H9 (cell line): ENCODE measurements around the gene SMCO4. TPM values are rescaled to one million over a fixed set of nuclear protein-coding genes. Genes with fewer than 3 reads are reported as not detected.

Source experiments
- DNase-seq: peaks from one replicate; pipeline ENCODE4 v3.0.0-alpha.2; 2017
- H2AFZ ChIP-seq: one replicate; pipeline ENCODE4 v1.6.1; 2013; ENCODE audit warnings: mild to moderate bottlenecking, low read length, control low read depth, moderate library complexity
- H2AK5ac ChIP-seq: 2 replicates; pipeline ENCODE4 v1.6.1; 2013; ENCODE audit warnings: low read length, control low read depth, mixed read lengths; ENCODE audit not compliant: insufficient read length
- H2BK120ac ChIP-seq: one replicate; pipeline ENCODE4 v1.6.1; 2013; ENCODE audit warnings: low read depth, mild to moderate bottlenecking, low read length, control low read depth, inconsistent platforms; ENCODE audit not compliant: poor library complexity, severe bottlenecking
- H2BK12ac ChIP-seq: 2 replicates; pipeline ENCODE4 v1.6.1; 2013; ENCODE audit warnings: low read length, control low read depth, mixed read lengths, low read depth; ENCODE audit not compliant: insufficient read length
- H2BK15ac ChIP-seq: 2 replicates; pipeline ENCODE4 v1.6.1; 2013; ENCODE audit warnings: low read depth, low read length, control low read depth
- H2BK20ac ChIP-seq: one replicate; pipeline ENCODE4 v1.6.1; 2013; ENCODE audit warnings: low read depth, mild to moderate bottlenecking, low read length, control low read depth, inconsistent platforms; ENCODE audit not compliant: poor library complexity, severe bottlenecking
- H2BK5ac ChIP-seq: 2 replicates; pipeline ENCODE4 v1.6.1; 2013; ENCODE audit warnings: low read length, control low read depth, mixed read lengths; ENCODE audit not compliant: insufficient read length
- H3K14ac ChIP-seq: 2 replicates; pipeline ENCODE4 v1.6.1; 2013; ENCODE audit warnings: low read length, control low read depth; ENCODE audit not compliant: insufficient read depth
- H3K18ac ChIP-seq: 2 replicates; pipeline ENCODE4 v1.6.1; 2013; ENCODE audit warnings: low read depth, mild to moderate bottlenecking, mixed read lengths, low read length, control low read depth; ENCODE audit not compliant: insufficient read length
- H3K23ac ChIP-seq: 2 replicates; pipeline ENCODE4 v1.6.1; 2013; ENCODE audit warnings: low read length, control low read depth, mixed read lengths, low read depth; ENCODE audit not compliant: insufficient read length
- H3K23me2 ChIP-seq: 2 replicates; pipeline ENCODE4 v1.6.1; 2013; ENCODE audit warnings: low read depth, mild to moderate bottlenecking, mixed read lengths, low read length, control low read depth; ENCODE audit not compliant: insufficient read length, poor library complexity, severe bottlenecking
- H3K27ac ChIP-seq: 2 replicates; pipeline ENCODE4 v1.5.1; 2013; ENCODE audit warnings: low read length, control low read depth, mixed read lengths, low read depth; ENCODE audit not compliant: insufficient read length
- H3K27me3 ChIP-seq: 2 replicates; pipeline ENCODE4 v1.6.1; 2013; ENCODE audit warnings: low read length, control low read depth, inconsistent platforms; ENCODE audit not compliant: insufficient read depth
- H3K4ac ChIP-seq: 2 replicates; pipeline ENCODE4 v1.6.1; 2013; ENCODE audit warnings: low read depth, mild to moderate bottlenecking, control low read depth, inconsistent platforms, low read length, moderate library complexity
- H3K4me1 ChIP-seq: 2 replicates; pipeline ENCODE4 v1.6.1; 2013; ENCODE audit warnings: low read length, control low read depth, inconsistent platforms; ENCODE audit not compliant: insufficient read depth
- H3K4me2 ChIP-seq: 2 replicates; pipeline ENCODE4 v1.6.1; 2013; ENCODE audit warnings: low read length, control low read depth, mixed read lengths; ENCODE audit not compliant: insufficient read length, insufficient read depth
- H3K56ac ChIP-seq: 2 replicates; pipeline ENCODE4 v1.6.1; 2013; ENCODE audit warnings: low read depth, mild to moderate bottlenecking, mixed read lengths, low read length, control low read depth; ENCODE audit not compliant: insufficient read length
- H3K79me1 ChIP-seq: 2 replicates; pipeline ENCODE4 v1.6.1; 2013; ENCODE audit warnings: low read depth, mild to moderate bottlenecking, moderate library complexity, low read length, control low read depth, inconsistent platforms; ENCODE audit not compliant: insufficient read depth, poor library complexity, severe bottlenecking
- H3K79me2 ChIP-seq: 2 replicates; pipeline ENCODE4 v1.6.1; 2013; ENCODE audit warnings: low read length, control low read depth, inconsistent platforms; ENCODE audit not compliant: insufficient read depth
- H3K9ac ChIP-seq: 2 replicates; pipeline ENCODE4 v1.6.1; 2013; ENCODE audit warnings: low read length, control low read depth, mixed read lengths; ENCODE audit not compliant: insufficient read length; ENCODE audit errors: extremely low read depth
- H3K9me3 ChIP-seq: one replicate; pipeline ENCODE4 v1.6.1; 2013; ENCODE audit warnings: low read depth, low read length, inconsistent platforms; ENCODE audit not compliant: control insufficient read depth
- H3T11ph ChIP-seq: one replicate; pipeline ENCODE4 v1.6.1; 2013; ENCODE audit warnings: mild to moderate bottlenecking, low read length, control low read depth, inconsistent platforms
- H4K20me1 ChIP-seq: one replicate; pipeline ENCODE4 v1.6.1; 2013; ENCODE audit not compliant: control insufficient read depth, insufficient read length, insufficient read depth
- H4K5ac ChIP-seq: 2 replicates; pipeline ENCODE4 v1.6.1; 2013; ENCODE audit warnings: low read depth, mild to moderate bottlenecking, mixed read lengths, low read length, control low read depth; ENCODE audit not compliant: insufficient read length
- H4K8ac ChIP-seq: replicated peaks from 2 replicates; pipeline ENCODE4 v1.6.1; 2013; ENCODE audit warnings: low read length, control low read depth, mixed read lengths, low read depth; ENCODE audit not compliant: insufficient read length
- H4K91ac ChIP-seq: 2 replicates; pipeline ENCODE4 v1.6.1; 2013; ENCODE audit warnings: low read depth, mild to moderate bottlenecking, moderate library complexity, mixed read lengths, low read length, control low read depth; ENCODE audit not compliant: insufficient read length
- H3K27ac Mint-ChIP-seq, 3 experiments: 2 replicates in 2 of 3; 3 replicates in 1 of 3; pipeline ENCODE4 v1.8.0; 2020 to 2021; ENCODE audit warnings: mixed read lengths in 3 of 3, mild to moderate bottlenecking in 1 of 3, moderate library complexity in 1 of 3
- H3K27me3 Mint-ChIP-seq: 2 replicates; pipeline ENCODE4 v1.8.0; 2021; ENCODE audit warnings: low read depth, mild to moderate bottlenecking, moderate library complexity, mixed read lengths
- H3K36me3 Mint-ChIP-seq, 3 experiments: 2 replicates in 2 of 3; 3 replicates in 1 of 3; pipeline ENCODE4 v1.8.0; 2020 to 2021; ENCODE audit warnings: low read depth in 3 of 3, mixed read lengths in 3 of 3; ENCODE audit not compliant: insufficient read depth in 1 of 3
- H3K4me1 Mint-ChIP-seq, 2 experiments: 2 replicates each; pipeline ENCODE4 v1.8.0; 2020; ENCODE audit warnings: mixed read lengths in 2 of 2
- H3K4me3 Mint-ChIP-seq, 2 experiments: 2 replicates in 1 of 2; 3 replicates in 1 of 2; pipeline ENCODE4 v1.8.0; 2020 to 2021; ENCODE audit warnings: mild to moderate bottlenecking in 2 of 2, mixed read lengths in 2 of 2, moderate library complexity in 1 of 2
- H3K9me3 Mint-ChIP-seq, 2 experiments: 2 replicates in 1 of 2; 3 replicates in 1 of 2; pipeline ENCODE4 v1.8.0; 2020; ENCODE audit warnings: mild to moderate bottlenecking in 2 of 2, mixed read lengths in 2 of 2, moderate library complexity in 1 of 2
- WGBS: extraction: QIAGEN DNeasy Blood & Tissue Kit; methylation state at CpG from one replicate; pipeline ENCODE4 v1.1.7; 2013; ENCODE audit warnings: missing lambda C conversion rate, low lambda C conversion rate, mixed read lengths; ENCODE audit not compliant: insufficient read length; ENCODE audit errors: extremely low coverage; 5-methylcytosine and 5-hydroxymethylcytosine counted together
- total RNA-seq: library from RNA; stranded (reverse); gene quantifications from 2 replicates; pipeline ENCODE4 v1.2.1, GENCODE V29; 2021
- TF ChIP-seq, protein P1 (sequence below): fragments of 200-600 bp; sonication (generic); conservative IDR thresholded peaks from 3 replicates; pipeline ENCODE4 v1.8.0; 2021; ENCODE audit warnings: antibody characterized with exemption, mild to moderate bottlenecking

Gene SMCO4
- total RNA-seq, 1 experiment from 2014 or later: 35.6 TPM

DNA sequence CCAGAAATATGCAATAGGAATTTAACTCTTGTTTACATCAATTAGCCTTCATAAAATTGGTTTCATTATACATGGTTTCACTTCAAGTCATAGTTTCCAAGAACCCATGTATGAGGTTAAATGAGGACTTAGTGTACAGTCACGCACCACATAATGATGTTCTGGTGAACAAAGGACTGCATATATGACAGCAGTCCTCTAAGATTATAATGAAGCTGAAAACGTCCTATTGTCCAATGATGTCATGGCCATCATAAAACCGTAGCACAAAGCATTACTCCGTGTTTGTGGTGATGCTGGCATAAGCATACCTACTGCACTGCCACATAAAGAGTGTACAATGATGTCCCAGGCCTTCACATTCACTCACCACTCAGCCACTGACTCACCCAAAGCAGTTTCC is 31.1 kb downstream of the SMCO4 start:
- DNase-seq: no peak
- H3K4ac ChIP-seq: no peak overlapping the region
- H3K23ac ChIP-seq: no peak overlapping the region
- Mint-ChIP-seq H3K9me3 (peaks cover 6 to 7% of the 10 kb centered on the region in 2 experiments; a peak in 4 of 5 replicates), H3K27me3 (no peaks in the 10 kb centered on the region), H3K27ac (no peak overlapping the region), H3K4me1 (peaks cover 10 to 19% of the 10 kb centered on the region in 2 experiments), H3K36me3 (peaks cover 6 to 7% (median 6%) of the 10 kb centered on the region in 3 experiments; a peak in 6 of 7 replicates), H3K4me3 (no peak overlapping the region)
- no peak overlapping the region for H3K4me2 ChIP-seq
- H2BK5ac ChIP-seq: no peak overlapping the region
- no peaks in the 10 kb centered on the region for H3K9me3 ChIP-seq
- H2BK12ac ChIP-seq: no peak overlapping the region
- H3K27ac ChIP-seq: no peak overlapping the region
- H4K20me1 ChIP-seq: no peaks in the 10 kb centered on the region
- WGBS: no CpG with 5 or more reads among the region's 4 CpGs
- TF ChIP-seq, protein P1, sequence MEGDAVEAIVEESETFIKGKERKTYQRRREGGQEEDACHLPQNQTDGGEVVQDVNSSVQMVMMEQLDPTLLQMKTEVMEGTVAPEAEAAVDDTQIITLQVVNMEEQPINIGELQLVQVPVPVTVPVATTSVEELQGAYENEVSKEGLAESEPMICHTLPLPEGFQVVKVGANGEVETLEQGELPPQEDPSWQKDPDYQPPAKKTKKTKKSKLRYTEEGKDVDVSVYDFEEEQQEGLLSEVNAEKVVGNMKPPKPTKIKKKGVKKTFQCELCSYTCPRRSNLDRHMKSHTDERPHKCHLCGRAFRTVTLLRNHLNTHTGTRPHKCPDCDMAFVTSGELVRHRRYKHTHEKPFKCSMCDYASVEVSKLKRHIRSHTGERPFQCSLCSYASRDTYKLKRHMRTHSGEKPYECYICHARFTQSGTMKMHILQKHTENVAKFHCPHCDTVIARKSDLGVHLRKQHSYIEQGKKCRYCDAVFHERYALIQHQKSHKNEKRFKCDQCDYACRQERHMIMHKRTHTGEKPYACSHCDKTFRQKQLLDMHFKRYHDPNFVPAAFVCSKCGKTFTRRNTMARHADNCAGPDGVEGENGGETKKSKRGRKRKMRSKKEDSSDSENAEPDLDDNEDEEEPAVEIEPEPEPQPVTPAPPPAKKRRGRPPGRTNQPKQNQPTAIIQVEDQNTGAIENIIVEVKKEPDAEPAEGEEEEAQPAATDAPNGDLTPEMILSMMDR: no peak
- H3K79me1 ChIP-seq: no peaks in the 10 kb centered on the region
- no peak overlapping the region for H2BK20ac ChIP-seq
- no peaks in the 10 kb centered on the region for H3K27me3 ChIP-seq
- no peak overlapping the region for H3K18ac ChIP-seq
- H4K8ac ChIP-seq: no peak overlapping the region
- H2AK5ac ChIP-seq: no peak overlapping the region
- H3T11ph ChIP-seq: no peak overlapping the region
- H3K4me1 ChIP-seq: no peaks in the 10 kb centered on the region; the same call in 1 of the 2 replicates
- H2AFZ ChIP-seq: no peak overlapping the region
- H3K23me2 ChIP-seq: no peaks in the 10 kb centered on the region
- H3K14ac ChIP-seq: no peak overlapping the region
- H4K5ac ChIP-seq: no peak overlapping the region
- H2BK120ac ChIP-seq: no peak overlapping the region
- H3K56ac ChIP-seq: no peak overlapping the region
- no peak overlapping the region for H2BK15ac ChIP-seq
- H3K79me2 ChIP-seq: 0 out of 2 replicates have a peak, but pooled peaks cover 2% of the 10 kb centered on the region
- no peak overlapping the region for H4K91ac ChIP-seq
- H3K9ac ChIP-seq: no peak overlapping the region
